Hippocampal formation (tissue), 2 donors: ENCODE results near the gene GPN1.
"Not testable (repeated sequence)": the region's sequence is repeated elsewhere in the genome, so short reads cannot be mapped to it uniquely, and the experiment has no call there.

Source experiments
- DNase-seq, 2 donors: peaks; one replicate each; lab custom pipeline; 2025; lab: John Stamatoyannopoulos, UW

GPN1 gene

GRCh38 chr2:27627963-27628766 is 685 bp upstream of the GPN1 start:
- no peak for DNase-seq

GRCh38 chr2:27630257-27630656 is 1.4 kb downstream of the GPN1 start:
- DNase-seq: not testable (repeated sequence)

GRCh38 chr2:27634291-27634690 is 5.4 kb downstream of the GPN1 start:
- DNase-seq: no peak

- no peak for DNase-seq
These were observed 7.9 kb downstream of the GPN1 start for GRCh38 chr2:27636766-27637165.

GRCh38 chr2:27638037-27638637 is 9.3 kb downstream of the GPN1 start:
- no peak for DNase-seq

- no peak for DNase-seq
These were observed 9.9 kb downstream of the GPN1 start for GRCh38 chr2:27638709-27639108.

- DNase-seq: no peak
These were observed 11.9 kb downstream of the GPN1 start for GRCh38 chr2:27640722-27641245.

- DNase-seq: no peak
These were observed 16.3 kb downstream of the GPN1 start for GRCh38 chr2:27645197-27645596.

GRCh38 chr2:27647289-27647688 is 18.4 kb downstream of the GPN1 start:
- DNase-seq: no peak

GRCh38 chr2:27647737-27648136 is 18.9 kb downstream of the GPN1 start:
- DNase-seq: no peak

GRCh38 chr2:27651056-27651455 is 22.2 kb downstream of the GPN1 start:
- DNase-seq: no peak

GRCh38 chr2:27652341-27652740 is 23.5 kb downstream of the GPN1 start:
- no peak for DNase-seq

- no peak for DNase-seq
These were observed 23.9 kb downstream of the GPN1 start for GRCh38 chr2:27652790-27653189.

- no peak for DNase-seq
These were observed 24.5 kb downstream of the GPN1 start for GRCh38 chr2:27653397-27653796.

- DNase-seq: no peak
These were observed 26.5 kb downstream of the GPN1 start for GRCh38 chr2:27655155-27655951.

- DNase-seq: no peak
These were observed 32.5 kb downstream of the GPN1 start for GRCh38 chr2:27661371-27661770.

- DNase-seq: peak; percentile 89 to 91
These were observed 34.7 kb downstream of the GPN1 start, which contains the start of the genes SLC4A1AP and SUPT7L for GRCh38 chr2:27663285-27664153. SLC4A1AP (plus strand) TSS chr2:27663889; CDS start chr2:27663915, 26 bp downstream. SUPT7L (minus strand) TSS chr2:27663614; CDS start chr2:27662192, 1,422 bp downstream.

- no peak for DNase-seq
These were observed 35.3 kb downstream of the GPN1 start for GRCh38 chr2:27664154-27664574.

- DNase-seq: no peak
These were observed 35.9 kb downstream of the GPN1 start for GRCh38 chr2:27664622-27665363.

- DNase-seq: no peak
These were observed 38.6 kb downstream of the GPN1 start for GRCh38 chr2:27667446-27667845.

- no peak for DNase-seq
These were observed 42.4 kb downstream of the GPN1 start for GRCh38 chr2:27671235-27671634.
